HepG2 (cell line): ENCODE measurements around the gene COX7C. TPM values are rescaled to one million over a fixed set of nuclear protein-coding genes. Genes with fewer than 3 reads are reported as not detected.

ENCODE experiments used
- ATAC-seq: fragments of 200-7000 bp; cut with Tn5 transposase; 3 replicates; pipeline ENCODE4 v1.9.1; 2020; ENCODE audit warnings: mild to moderate bottlenecking, moderate library complexity
- BruUV-seq: library from RNA; stranded (reverse); fragments of 400-500 nt; replicated peaks from 2 replicates; lab custom pipeline; 2021; lab: Mats Ljungman, UMichigan
- CTCF ChIA-PET: fragments of 300-600 bp; formaldehyde crosslinking; extraction: SDS; loops from one replicate; lab custom pipeline; 2021; ENCODE audit warnings: low total read pairs, inconsistent platforms, low intra/inter-chr PET ratio; lab: Yijun Ruan, JAX
- POLR2A ChIA-PET: fragments of 350-600 bp; sonication (Branson Sonifier 250); formaldehyde crosslinking; loops from one replicate; lab custom pipeline; 2020; ENCODE audit warnings: antibody characterized with exemption, inconsistent platforms; lab: Yijun Ruan, JAX
- DNase-seq: peaks from one replicate; pipeline ENCODE4 v3.0.0-alpha.2; 2015; ENCODE audit warnings: low spot score
- FAIRE-seq: peaks from 3 replicates; lab custom pipeline; 2011; peaks lifted over from hg19 to GRCh38; lab: Jason Lieb, UNC
- H2AFZ ChIP-seq: one replicate; pipeline ENCODE4 v1.6.1; 2011; ENCODE audit warnings: low read length, inconsistent platforms
- H3K27ac ChIP-seq: fragments of 300-600 bp; 3 replicates; pipeline ENCODE4 v1.8.0; 2011; ENCODE audit warnings: mixed run types, mild to moderate bottlenecking, mixed read lengths, low read length, inconsistent platforms; ENCODE audit not compliant: insufficient read depth; ENCODE audit errors: extremely low read length
- H3K27me3 ChIP-seq, 2 experiments: fragments of 200-600 bp in 1 of 2; 2 replicates in 1 of 2; 3 replicates in 1 of 2; pipeline versions ENCODE4 v1.6.0 to v1.8.0; 2011; ENCODE audit warnings: low read length in 2 of 2, mild to moderate bottlenecking in 2 of 2, moderate library complexity in 2 of 2, inconsistent platforms in 1 of 2; ENCODE audit not compliant: insufficient read depth in 2 of 2, control insufficient read depth in 1 of 2
- H3K36me3 ChIP-seq, 2 experiments: fragments of 200-600 bp in 1 of 2; replicated peaks in 1 of 2; 2 replicates in 1 of 2; 3 replicates in 1 of 2; pipeline versions ENCODE4 v1.5.1 to v1.8.0; 2011; ENCODE audit warnings: low read length in 2 of 2, inconsistent platforms in 1 of 2; ENCODE audit not compliant: insufficient read depth in 2 of 2, control insufficient read depth in 1 of 2
- H3K4me1 ChIP-seq: 2 replicates; pipeline ENCODE4 v1.5.1; 2012; ENCODE audit warnings: low read length, inconsistent platforms; ENCODE audit not compliant: insufficient read depth
- H3K4me2 ChIP-seq: 2 replicates; pipeline ENCODE4 v1.6.0; 2011; ENCODE audit warnings: low read depth, low read length, inconsistent platforms
- H3K4me3 ChIP-seq, 3 experiments: fragments of 200-600 bp in 1 of 3; sonication (generic), shearing (Covaris generic) in 1 of 3; replicated peaks in 1 of 3; 2 replicates each; pipeline ENCODE4 v1.5.1; 2011 to 2016; ENCODE audit warnings: low read length in 3 of 3, inconsistent platforms in 2 of 3, low read depth in 2 of 3, mild to moderate bottlenecking in 2 of 3, control low read depth in 1 of 3, mixed read lengths in 1 of 3; ENCODE audit not compliant: insufficient read depth in 1 of 3
- H3K79me2 ChIP-seq: one replicate; pipeline ENCODE4 v1.6.1; 2011; ENCODE audit warnings: low read length, inconsistent platforms; ENCODE audit not compliant: insufficient read depth
- H3K9ac ChIP-seq: 2 replicates; pipeline ENCODE4 v1.6.0; 2011; ENCODE audit warnings: mild to moderate bottlenecking, low read depth, low read length, inconsistent platforms; ENCODE audit not compliant: insufficient read depth
- H3K9me3 ChIP-seq: 2 replicates; pipeline ENCODE4 v1.5.1; 2012; ENCODE audit warnings: mild to moderate bottlenecking, low read length
- H4K20me1 ChIP-seq: 2 replicates; pipeline ENCODE4 v1.6.0; 2011; ENCODE audit warnings: inconsistent platforms, mild to moderate bottlenecking, low read length, moderate library complexity; ENCODE audit not compliant: insufficient read depth
- AHR ChIP-seq: IDR thresholded peaks from 2 replicates; pipeline ENCODE4 v1.6.1; 2018; ENCODE audit warnings: missing genetic modification reagents, missing compliant biosample characterization
- ARNT ChIP-seq: fragments of 450-650 bp; IDR thresholded peaks from 2 replicates; pipeline ENCODE4 v1.6.1; 2017
- DMTF1 ChIP-seq: sonication (generic); formaldehyde crosslinking; IDR thresholded peaks from 2 replicates; pipeline ENCODE4 v1.4.0; 2020; ENCODE audit warnings: mild to moderate bottlenecking, missing genetic modification reagents
- KDM4B ChIP-seq: sonication (generic); formaldehyde crosslinking; IDR thresholded peaks from 2 replicates; pipeline ENCODE4 v1.4.0; 2020; ENCODE audit warnings: missing genetic modification reagents
- LBX2 ChIP-seq: sonication (generic); formaldehyde crosslinking; IDR thresholded peaks from 2 replicates; pipeline ENCODE4 v1.5.0; 2020; ENCODE audit warnings: missing genetic modification reagents, mild to moderate bottlenecking, borderline replicate concordance
- NFRKB ChIP-seq: fragments of 450-650 bp; IDR thresholded peaks from 2 replicates; pipeline ENCODE4 v1.6.1; 2017
- RFX1 ChIP-seq: fragments of 450-650 bp; IDR thresholded peaks from 2 replicates; pipeline ENCODE4 v1.6.1; 2017
- TFE3 ChIP-seq: IDR thresholded peaks from 2 replicates; pipeline ENCODE4 v1.6.1; 2016
- ZBTB2 ChIP-seq: sonication (generic); formaldehyde crosslinking; IDR thresholded peaks from 2 replicates; pipeline ENCODE4 v1.8.0; 2022; ENCODE audit warnings: low read depth, missing genetic modification reagents
- WGBS: methylation state at CpG from one replicate; pipeline ENCODE4 v1.1.6; 2017; ENCODE audit warnings: low lambda C conversion rate; 5-methylcytosine and 5-hydroxymethylcytosine counted together
- in situ Hi-C: cut with HindIII; loops from 2 replicates; pipeline ENCODE4 v1.10.0; 2017; ENCODE audit warnings: low pct_unique_long_range_greater_than_20kb; ENCODE audit not compliant: extremely low pct_ligation_motif_present
- intact Hi-C: fragments of 100-400 bp; cut with micrococcal nuclease; formaldehyde crosslinking; loops from one replicate; pipeline ENCODE4 v1.10.0; 2022; ENCODE audit not compliant: unreplicated experiment
- polyA plus RNA-seq, 8 experiments: library from polyadenylated mRNA; depleted of rRNA in 3 of 8; stranded (reverse) in 7 of 8; unstranded in 1 of 8; fragments of >200 nt; fragmentation: Illumina TruSeq in 4 of 8; extraction: Trizol in 4 of 8; gene quantifications; 2 replicates each; pipeline versions ENCODE4 v1.2.1 to v1.2.3, GENCODE V29; 2011 to 2016; ENCODE audit warnings: low read depth in 4 of 8, missing spikeins in 1 of 8, mixed read lengths in 1 of 8; ENCODE audit not compliant: insufficient read depth in 1 of 8
- total RNA-seq, 5 experiments: library from RNA; depleted of rRNA; stranded (reverse); fragments of >200 nt; fragmentation: Illumina TruSeq; extraction: Trizol; gene quantifications; 2 replicates each; pipeline ENCODE4 v1.2.3, GENCODE V29; 2016; ENCODE audit warnings: low read depth in 1 of 5

COX7C gene
- total and polyA plus RNA-seq, 2 of the 13 experiments (the other 11 are each of a cell fraction or from before 2014, with no cell fraction given), result 538 to 635 TPM

- TF ChIP-seq TFE3, result no peak
- TF ChIP-seq ARNT, result no peak
- TF ChIP-seq ZBTB2 (CRISPR knock-in tag), result no peak
- no peak for TF ChIP-seq KDM4B (CRISPR knock-in tag)
- no peak for TF ChIP-seq AHR
- no peak for TF ChIP-seq LBX2 (CRISPR knock-in tag)
Observed at GRCh38 chr5:86646671-86647070, 28.9 kb downstream of the COX7C start (continued).

- Histone ChIP-seq H3K36me3 (no peaks in the 10 kb centered on the region), H3K27me3 (no peaks in the 10 kb centered on the region), H4K20me1 (no peaks in the 10 kb centered on the region), H3K9ac (no peak overlapping the region), H3K9me3 (no peaks in the 10 kb centered on the region), H3K27ac (no peak overlapping the region), H2AFZ (no peak overlapping the region), H3K4me1 (no peaks in the 10 kb centered on the region), H3K4me2 (no peak overlapping the region), H3K79me2 (no peaks in the 10 kb centered on the region), H3K4me3 (no peak overlapping the region)
- WGBS, result 3% methylated on average over 3 of the region's 3 CpGs
- DNase-seq (no peak), ATAC-seq (no peak), FAIRE-seq (no peak)
- in situ Hi-C loops, result no loop called here
- intact Hi-C loops, result no loop called here
- CTCF ChIA-PET, result no interaction called here
- no TSS peak for BruUV-seq
- POLR2A ChIA-PET, result no interaction called here
- TF ChIP-seq RFX1 (no peak), NFRKB (no peak), DMTF1 (no peak)
Observed at GRCh38 chr5:86649832-86650505, 32.2 kb downstream of the COX7C start.
